B cell (primary cell): ENCODE data around the gene PRELID2.

Experiments used
- EZH2 ChIP-seq: IDR thresholded peaks from 2 replicates; pipeline ENCODE4 v1.6.1; 2012; ENCODE audit warnings: borderline replicate concordance, low read depth, mild to moderate bottlenecking, moderate library complexity, low read length; ENCODE audit not compliant: insufficient read depth, poor library complexity, severe bottlenecking
- TF ChIP-seq, protein P1 (sequence below): fragments of 200-600 bp; IDR thresholded peaks from one replicate; pipeline ENCODE4 v1.8.0; 2022; ENCODE audit warnings: antibody characterized with exemption, mild to moderate bottlenecking

GRCh38 chr5:145775411-145775810, 59.7 kb downstream of the PRELID2 start:
- TF ChIP-seq, protein P1, sequence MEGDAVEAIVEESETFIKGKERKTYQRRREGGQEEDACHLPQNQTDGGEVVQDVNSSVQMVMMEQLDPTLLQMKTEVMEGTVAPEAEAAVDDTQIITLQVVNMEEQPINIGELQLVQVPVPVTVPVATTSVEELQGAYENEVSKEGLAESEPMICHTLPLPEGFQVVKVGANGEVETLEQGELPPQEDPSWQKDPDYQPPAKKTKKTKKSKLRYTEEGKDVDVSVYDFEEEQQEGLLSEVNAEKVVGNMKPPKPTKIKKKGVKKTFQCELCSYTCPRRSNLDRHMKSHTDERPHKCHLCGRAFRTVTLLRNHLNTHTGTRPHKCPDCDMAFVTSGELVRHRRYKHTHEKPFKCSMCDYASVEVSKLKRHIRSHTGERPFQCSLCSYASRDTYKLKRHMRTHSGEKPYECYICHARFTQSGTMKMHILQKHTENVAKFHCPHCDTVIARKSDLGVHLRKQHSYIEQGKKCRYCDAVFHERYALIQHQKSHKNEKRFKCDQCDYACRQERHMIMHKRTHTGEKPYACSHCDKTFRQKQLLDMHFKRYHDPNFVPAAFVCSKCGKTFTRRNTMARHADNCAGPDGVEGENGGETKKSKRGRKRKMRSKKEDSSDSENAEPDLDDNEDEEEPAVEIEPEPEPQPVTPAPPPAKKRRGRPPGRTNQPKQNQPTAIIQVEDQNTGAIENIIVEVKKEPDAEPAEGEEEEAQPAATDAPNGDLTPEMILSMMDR = no peak
- no peak for TF ChIP-seq EZH2
